ENCODE data around the gene ELFN2.

DNA sequence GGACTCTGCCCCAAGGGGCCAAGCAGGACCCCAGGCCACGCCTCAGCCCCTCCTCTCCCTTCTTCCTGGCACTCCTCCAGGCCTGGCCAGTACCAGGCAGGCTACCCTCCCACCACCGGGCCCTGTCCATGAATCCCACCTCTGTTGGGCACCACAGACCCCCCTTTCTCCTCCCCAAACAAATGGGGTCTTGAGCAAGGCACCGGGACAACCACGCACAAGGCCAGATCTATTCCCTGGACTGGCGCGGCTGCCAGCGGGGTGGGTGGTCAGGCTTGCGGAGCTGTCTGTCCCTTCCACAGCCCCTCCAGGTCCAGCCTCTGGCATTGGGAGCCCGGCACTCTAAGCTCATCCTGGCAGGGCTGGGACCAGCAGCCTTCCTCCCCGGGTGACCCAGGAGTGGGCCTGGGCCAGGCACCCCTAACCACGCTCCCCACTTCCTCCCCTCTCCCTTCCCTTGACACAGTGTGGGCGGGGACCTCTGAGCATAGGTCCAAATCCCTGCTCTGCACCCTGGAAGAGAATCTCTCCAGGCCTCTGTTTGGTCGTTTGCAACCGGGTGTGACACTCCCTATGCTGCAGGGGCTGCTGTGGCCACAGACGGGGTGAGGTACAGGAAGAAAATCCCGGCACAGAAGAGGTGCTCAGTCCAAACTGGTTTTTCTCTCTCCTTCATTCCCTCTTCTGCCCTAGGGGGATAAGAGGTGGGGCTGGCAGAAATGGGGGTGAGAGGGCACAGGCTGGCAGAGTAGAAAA lies 14.6 kb downstream of the ELFN2 start:
- TF ChIP-seq, protein P1, sequence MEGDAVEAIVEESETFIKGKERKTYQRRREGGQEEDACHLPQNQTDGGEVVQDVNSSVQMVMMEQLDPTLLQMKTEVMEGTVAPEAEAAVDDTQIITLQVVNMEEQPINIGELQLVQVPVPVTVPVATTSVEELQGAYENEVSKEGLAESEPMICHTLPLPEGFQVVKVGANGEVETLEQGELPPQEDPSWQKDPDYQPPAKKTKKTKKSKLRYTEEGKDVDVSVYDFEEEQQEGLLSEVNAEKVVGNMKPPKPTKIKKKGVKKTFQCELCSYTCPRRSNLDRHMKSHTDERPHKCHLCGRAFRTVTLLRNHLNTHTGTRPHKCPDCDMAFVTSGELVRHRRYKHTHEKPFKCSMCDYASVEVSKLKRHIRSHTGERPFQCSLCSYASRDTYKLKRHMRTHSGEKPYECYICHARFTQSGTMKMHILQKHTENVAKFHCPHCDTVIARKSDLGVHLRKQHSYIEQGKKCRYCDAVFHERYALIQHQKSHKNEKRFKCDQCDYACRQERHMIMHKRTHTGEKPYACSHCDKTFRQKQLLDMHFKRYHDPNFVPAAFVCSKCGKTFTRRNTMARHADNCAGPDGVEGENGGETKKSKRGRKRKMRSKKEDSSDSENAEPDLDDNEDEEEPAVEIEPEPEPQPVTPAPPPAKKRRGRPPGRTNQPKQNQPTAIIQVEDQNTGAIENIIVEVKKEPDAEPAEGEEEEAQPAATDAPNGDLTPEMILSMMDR (IDR thresholded peaks at IDR 0.05), result no peak
- no peak for TF ChIP-seq POLR2A (IDR thresholded peaks at IDR 0.05)

Data from right lobe of liver (tissue), 4 donors.